Hippocampal formation (tissue), 2 donors: Measurements from ENCODE around the gene REXO2.
A peak's percentile ranks its signal among the peaks of the same experiment; 100 is the strongest.

Source experiments
- DNase-seq, 2 donors: peaks; one replicate each; lab custom pipeline; 2025; lab: John Stamatoyannopoulos, UW

REXO2 gene

GRCh38 chr11:114439229-114440120 lies at the start of gene REXO2:
Gene REXO2 (plus strand): TSS chr11:114439467. CDS start chr11:114439529, 62 bp downstream.
- peak; percentile 92 to 94 for DNase-seq

- no peak for DNase-seq
Observed at GRCh38 chr11:114392735-114393667, 46.3 kb upstream of the REXO2 start.

GRCh38 chr11:114395736-114396135 lies 43.5 kb upstream of the REXO2 start:
- no peak for DNase-seq

- no peak for DNase-seq
Observed at GRCh38 chr11:114396916-114397315, 42.4 kb upstream of the REXO2 start.

GRCh38 chr11:114397349-114397982 lies 41.8 kb upstream of the REXO2 start:
- peak in 1 of 2 donors; percentile 62 for DNase-seq

- no peak for DNase-seq
Observed at GRCh38 chr11:114398303-114398920, 40.9 kb upstream of the REXO2 start.

GRCh38 chr11:114399490-114400215 lies 39.6 kb upstream of the REXO2 start:
- no peak for DNase-seq

GRCh38 chr11:114400216-114400914 lies 38.9 kb upstream of the REXO2 start, which contains the start of the genes C11orf71 and RBM7:
Gene C11orf71 (minus strand): TSS chr11:114400511. CDS start chr11:114400331, 180 bp downstream.
Gene RBM7 (plus strand): TSS chr11:114400666. CDS start chr11:114400672, 6 bp downstream.
- peak; percentile 86 to 92 for DNase-seq

GRCh38 chr11:114400915-114401223 lies 38.4 kb upstream of the REXO2 start:
- no peak for DNase-seq

- no peak for DNase-seq
Observed at GRCh38 chr11:114401311-114401710, 38.0 kb upstream of the REXO2 start.

- DNase-seq, result no peak
Observed at GRCh38 chr11:114412946-114413345, 26.3 kb upstream of the REXO2 start.

GRCh38 chr11:114413958-114414357 lies 25.3 kb upstream of the REXO2 start:
- no peak for DNase-seq

- DNase-seq, result no peak
Observed at GRCh38 chr11:114416441-114416961, 22.8 kb upstream of the REXO2 start.

GRCh38 chr11:114426280-114426679 lies 13.0 kb upstream of the REXO2 start:
- DNase-seq, result no peak

GRCh38 chr11:114430290-114430689 lies 9.0 kb upstream of the REXO2 start:
- DNase-seq, result no peak

- DNase-seq, result no peak
Observed at GRCh38 chr11:114432893-114433292, 6.4 kb upstream of the REXO2 start.

GRCh38 chr11:114433376-114433775 lies 5.9 kb upstream of the REXO2 start:
- DNase-seq, result no peak

GRCh38 chr11:114438303-114438702 lies 964 bp upstream of the REXO2 start:
- no peak for DNase-seq

- peak; percentile 35 to 38 for DNase-seq
Observed at GRCh38 chr11:114440121-114440860, 1.0 kb downstream of the REXO2 start.
